RPMI8226 (cell line): ENCODE data around the gene MET.

Experiments used
- DNase-seq: peaks from one replicate; pipeline ENCODE4 v3.0.0-alpha.2; 2015

MET gene

DNA sequence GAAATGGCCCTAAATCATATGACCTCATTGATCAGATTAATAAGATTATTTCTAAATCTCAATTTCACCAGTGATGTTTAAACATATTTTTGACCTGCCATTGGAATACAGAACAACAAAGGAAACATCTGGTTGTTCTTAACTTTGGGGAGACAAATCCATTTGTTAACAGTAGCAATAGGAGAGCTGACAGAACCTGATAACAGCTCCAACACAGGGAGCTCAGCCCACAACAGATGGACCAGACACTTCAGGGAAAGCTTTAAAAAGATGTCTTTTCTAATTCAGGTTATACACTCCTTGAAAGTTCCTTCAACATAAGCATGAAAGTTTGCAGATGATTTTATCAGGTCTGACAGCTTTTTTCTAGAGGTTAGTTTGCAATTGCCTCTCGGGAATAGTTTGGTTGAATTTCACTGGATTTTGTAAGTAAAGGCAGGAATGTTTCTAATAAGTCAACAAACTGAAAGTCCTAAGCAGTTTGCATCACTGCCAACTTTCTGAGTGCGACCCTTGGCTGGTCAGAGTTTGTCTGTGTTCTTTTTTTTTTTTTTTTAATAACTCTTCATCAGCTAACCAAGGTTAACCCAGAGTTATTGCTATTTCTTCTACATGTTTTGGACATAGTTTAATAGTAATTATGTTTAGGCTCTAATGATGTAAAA, 6.5 kb upstream of the MET start:
- no peak for DNase-seq

DNA sequence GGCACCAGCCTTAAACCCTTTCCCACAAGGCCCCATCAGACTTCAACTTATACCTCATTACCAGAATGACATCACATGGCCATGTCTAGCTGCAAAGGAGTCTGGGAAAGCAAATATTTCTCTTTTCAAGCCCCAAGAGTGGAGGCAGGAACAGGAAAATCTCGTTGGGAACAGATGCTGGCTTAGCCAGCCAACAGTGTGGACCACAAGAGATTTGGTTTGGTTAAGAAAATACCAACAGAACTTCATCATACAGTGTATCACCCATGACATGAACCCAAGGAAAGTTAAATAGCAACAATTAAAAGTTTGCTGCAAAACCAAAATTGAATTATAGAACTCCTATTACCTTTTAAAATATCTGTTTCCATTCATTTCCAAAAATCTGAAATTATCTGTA, 2.2 kb upstream of the MET start:
- no peak for DNase-seq

DNA sequence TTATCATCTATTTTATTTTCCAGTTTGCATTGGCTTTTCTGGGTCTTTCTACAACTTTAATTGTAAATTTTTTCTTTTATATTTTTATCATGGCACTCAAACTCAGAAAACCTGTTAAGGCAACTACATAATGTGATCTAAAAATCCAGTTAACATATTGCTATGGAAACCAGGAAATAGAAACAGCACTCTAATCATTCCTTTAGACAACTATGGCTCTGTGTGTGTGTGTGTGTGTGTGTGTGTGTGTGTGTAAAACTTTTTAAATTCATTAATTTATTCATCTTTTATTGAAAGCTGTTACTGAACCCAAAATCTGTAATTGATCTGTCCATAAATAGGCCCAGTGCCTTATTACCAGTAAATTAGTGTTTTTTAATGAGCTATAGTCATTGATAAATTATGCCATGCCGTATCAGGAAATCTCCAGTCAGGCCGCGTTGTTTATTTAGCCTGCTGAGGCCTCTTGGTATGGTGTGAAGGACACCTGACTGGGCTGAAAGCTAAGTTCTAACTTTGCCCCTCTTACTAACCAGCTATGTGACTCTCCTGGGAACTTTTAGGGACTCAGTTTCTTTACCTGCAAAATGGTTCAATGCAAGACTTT, 1.5 kb upstream of the MET start:
- DNase-seq = no peak

DNA sequence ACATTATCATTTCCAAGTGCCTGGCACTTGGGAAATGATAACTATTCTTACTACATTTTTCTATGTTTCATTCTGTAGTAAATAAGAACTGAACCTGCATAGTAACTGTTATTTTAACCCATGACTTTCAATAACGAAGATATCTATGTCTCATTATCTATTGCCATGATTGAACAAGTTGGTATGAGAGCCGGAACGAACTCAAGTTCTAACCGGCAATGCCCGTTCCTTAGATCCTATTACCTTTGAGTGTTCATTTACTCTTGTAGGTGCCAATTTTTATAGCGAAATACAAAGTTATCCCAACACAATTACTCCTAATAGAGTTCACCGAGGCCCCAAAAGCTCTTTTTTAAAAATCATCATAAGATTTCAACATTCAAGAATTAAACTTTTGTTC, 885 bp upstream of the MET start:
- no peak for DNase-seq

DNA sequence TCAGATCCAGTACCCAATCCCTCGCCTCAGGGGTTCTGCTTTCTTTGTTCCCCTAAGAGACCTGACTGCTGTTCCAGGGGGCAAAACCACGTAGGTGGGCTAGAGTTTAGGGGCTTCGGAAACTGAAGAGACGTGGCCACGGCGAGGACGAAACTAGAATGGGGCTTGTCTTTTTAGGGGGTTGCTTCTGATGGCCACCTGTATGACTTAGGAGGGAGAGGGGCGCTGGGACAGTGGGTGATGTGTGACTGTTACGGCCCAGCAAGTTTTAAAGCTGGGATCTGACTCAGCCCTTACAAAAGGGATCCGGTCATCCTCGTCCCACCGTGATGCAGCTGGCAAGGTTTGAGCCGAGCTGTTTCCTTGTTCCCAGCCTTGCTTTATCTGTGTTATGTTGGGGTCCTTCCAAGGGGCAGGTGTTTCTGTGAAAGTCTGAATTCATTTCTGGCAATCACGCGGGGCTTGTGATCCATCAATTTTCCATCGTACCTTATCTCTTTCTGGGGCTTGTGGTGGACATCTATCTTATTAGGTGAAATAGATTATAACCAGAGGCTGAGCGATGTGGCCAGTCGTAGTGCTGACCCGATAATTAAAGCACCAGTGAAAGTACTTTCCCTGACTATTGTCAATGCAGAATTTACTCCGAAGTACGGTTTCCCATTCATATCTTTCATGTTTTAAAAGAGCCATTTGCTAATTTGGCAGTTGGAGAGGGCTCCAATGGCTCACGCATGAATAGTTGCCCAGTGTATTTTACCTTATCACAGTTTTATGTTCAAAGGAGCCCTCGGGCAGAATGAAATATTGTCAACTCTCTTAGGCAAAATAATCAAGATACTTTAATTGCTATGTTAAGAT, 830 bp downstream of the MET start:
- DNase-seq = no peak

DNA sequence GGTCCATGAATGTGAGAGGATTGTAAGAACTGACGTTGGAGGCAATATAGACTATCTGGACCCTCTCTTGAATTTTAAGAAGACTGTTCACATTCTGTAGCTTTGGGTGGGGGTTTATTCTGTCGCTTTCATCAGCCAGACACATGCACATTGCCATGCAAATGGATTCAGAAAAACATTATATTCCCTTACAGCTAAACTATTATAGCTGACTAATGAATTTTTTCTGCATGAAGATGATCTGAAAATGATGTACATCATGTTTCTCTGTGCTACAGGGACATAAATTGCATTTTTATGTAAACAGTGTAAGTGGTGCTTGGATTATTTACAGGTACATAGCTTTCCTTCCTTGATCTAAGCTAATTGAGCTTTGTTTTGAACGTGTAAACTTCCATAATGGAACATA, 1.5 kb downstream of the MET start:
- no peak for DNase-seq

DNA sequence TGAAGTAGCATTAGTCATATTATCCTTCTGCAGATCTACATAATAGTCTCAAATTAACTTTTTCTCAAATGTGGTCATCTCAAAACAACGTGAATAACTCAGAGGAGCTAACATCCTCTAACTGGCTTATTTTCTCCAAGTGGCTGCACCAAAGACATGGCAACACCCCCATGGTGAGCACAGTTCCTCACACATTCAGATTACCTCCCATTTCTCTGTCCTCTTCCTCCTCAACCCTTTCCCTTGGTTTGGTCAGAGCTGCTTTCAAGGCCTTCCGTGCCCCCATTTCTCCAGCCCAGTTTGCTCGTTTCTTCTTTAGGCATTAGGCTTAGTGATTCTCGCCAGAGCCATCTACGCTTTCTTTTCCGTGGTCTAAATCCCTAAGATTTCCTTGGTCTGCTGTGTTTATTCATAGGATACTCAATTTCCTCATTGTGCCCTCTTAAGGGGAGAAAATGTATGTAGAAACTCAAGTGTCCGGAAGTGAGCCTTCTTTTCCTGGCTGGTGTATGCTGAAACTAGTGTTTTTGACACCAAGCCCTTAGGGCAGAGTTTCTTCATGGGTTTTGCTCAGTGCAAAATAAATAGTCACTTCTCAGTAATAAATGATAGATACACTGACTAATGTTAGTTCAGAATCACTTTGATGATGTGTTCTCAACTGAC, 2.6 kb downstream of the MET start:
- DNase-seq = no peak

DNA sequence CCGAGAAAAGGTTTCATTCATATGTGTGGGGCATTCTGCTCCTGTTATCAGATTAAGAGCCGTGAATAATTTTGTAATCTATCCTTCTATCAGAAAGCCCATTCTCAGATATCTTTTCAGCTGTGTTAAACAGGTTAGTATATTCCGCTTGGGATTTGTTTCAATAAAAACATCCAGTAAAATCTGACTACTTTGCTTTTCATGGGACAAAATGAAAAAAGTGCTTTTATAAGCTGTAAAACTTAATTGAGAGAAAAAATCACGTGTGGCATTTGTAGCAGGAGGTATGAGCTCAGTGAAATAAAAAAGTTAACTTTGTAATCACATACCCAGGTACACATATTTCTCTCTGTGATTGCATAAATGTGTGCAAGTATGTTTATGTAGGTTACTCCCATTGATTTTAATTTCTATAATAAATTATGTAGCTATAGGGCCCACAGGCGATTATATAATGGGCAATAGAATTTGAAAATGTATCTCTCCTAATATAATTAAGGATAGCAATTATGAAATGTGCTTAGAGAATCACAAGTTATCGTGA, 3.9 kb downstream of the MET start:
- no peak for DNase-seq

DNA sequence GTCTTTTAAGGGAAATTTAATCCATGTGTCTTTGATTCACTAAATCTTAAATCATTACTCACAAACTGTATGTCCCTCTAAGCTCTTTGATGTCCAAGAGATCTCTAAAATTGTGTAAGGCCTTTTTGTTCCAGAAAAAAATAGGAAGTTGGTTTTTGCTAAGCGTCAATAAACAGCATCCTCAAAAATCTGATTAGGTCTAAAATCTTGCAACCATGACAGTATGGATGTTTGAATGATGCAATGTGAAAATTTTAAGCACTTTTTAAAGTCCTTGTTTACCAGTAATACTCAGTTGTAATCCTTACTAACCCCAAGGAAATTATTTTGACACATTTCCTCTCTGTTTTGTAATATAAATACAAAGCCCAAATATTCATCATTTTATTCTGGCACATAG, 6.8 kb downstream of the MET start:
- no peak for DNase-seq

DNA sequence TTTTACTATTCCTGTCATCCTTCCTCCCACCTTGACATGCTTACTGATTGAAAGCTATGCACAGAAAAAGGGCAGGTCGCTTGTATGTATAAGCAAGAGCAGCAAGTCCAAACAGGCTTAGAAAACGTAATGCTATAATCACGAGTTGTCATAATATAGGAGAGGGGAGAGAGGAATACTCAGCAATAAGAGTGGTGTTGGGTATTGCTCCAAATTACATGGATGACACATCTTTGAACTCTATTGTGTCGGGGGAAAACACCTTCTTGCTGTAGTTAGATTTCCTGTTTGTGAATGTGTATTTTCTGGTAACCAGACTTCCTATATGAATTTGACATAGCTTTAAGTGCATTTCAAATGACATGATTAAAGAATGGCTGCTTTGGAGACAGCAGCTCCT, 7.5 kb downstream of the MET start:
- DNase-seq = no peak

DNA sequence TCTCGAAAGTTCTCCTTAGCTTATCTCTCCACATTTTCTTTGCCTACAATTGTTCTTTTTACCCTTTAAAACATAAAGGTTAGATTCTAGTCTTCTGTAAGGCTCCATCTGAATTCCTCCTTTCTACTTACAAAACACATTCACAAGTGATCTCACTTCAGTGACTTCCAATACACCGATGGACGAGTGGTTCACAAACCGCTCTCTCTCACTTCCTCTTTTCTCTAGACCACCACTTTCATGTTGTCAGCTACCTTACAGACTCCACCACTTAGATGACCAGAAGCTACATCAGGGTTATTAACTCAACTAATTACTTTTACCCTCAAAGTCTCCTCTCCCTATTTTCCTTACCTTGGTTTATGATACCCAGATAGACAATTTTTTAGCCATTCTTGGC, 11.8 kb downstream of the MET start:
- DNase-seq = peak; percentile 89

DNA sequence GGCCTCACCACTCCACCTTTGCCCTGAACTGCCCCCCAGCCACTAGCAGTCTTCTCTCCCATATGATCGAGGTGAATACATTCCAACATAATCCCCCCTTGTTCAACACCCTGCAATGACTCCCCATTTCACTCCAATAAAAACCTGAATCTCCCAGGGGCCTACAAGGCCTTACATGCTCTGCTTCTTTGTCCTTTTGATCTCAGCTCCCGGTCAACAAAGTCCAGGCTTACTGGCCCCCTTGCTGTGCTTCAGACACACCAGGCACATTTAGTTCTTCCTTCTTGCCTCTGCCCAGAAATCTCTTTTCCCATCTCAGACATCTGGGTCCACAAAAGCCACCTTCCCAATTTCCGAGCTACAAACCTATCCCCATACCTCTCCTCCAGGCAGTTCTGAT, 14.0 kb downstream of the MET start:
- DNase-seq = no peak

DNA sequence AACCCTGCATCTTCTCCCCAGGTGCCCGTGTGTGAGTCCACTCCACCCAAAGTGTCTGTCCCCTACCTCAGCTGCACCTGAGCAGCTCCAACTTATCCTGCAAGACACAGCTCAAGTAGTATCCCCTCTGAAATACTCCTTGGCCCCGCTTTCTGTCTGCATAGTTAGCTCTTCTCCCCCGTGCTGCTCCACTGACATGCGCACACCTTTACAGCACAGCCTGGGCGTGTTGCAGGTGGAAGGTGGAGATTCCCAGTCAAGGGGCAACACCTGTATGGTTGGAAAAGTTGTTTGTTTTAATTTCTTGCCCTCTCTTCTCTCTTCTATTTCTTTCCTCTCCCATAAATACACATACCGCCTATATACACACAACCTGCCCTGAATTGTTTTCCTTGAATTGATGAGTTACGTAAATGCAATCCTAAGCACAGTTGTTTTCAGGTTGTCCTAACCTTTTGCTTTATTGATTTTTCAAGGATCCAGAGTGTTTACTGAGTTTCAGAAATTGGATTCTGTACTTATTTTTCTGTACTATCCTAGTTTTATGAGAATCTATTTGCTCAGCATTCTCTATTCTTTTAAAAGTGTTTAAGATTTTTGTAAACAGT, 14.9 kb downstream of the MET start:
- DNase-seq = no peak

DNA sequence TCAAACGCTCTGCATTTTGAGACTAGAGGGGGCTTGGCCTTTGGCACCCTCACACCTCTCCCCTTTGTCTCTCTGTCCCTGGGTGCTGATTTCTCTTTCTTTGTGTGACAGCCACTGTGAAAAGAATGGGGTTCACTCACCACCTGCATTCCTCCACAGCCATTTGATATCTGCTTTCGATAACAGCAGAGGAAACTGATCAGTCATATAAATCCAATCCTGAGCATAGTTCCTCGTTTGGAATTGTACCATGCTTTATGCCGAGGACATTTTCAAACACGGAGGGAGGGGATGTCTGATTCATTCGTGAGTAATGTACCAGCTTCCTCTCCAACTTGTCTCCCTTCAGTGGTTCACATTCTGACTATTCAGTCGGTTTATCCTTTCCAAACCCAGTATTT, 15.8 kb downstream of the MET start:
- DNase-seq = no peak

DNA sequence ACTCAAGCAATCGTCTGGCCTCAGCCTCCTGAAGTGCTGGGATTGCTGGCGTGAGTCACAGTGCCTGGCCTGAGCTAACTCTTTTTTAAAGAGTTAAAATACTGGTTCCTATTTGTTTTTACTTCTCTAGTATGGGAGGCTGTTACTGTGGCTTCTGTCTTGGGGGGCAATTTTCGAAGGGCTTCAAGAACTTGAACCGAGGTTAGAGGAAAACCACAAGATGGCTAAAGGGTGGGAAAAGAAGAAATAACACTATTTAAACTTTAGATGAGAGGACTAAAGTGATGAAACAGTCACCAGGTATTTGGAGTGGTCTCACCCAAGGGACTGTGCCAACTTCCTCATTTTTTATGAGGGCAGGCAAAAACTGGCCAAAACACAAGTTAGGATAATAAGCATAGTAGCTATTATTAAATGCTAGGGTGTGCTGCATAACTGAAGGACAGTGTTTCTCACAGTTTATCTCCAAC, 17.8 kb downstream of the MET start:
- peak; percentile 11 for DNase-seq

DNA sequence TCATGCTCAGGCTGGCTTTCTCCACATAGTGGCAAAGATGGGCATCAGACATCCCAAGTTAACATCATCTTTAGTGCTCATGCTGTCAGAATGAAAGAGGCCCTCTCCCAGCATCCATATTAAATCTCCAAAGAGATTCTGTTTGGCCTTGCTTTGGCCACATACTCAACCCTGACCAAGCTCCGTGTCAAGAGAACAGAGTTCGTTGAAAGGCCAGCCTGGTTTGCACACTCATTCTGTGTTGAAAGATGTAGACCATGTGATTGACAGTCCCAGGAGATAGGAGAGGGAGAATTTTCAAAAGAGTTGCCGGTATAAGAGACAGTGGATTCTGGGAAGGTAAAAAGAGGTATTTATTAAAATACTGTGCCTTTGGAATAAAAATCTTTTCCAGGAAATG, 19.7 kb downstream of the MET start:
- DNase-seq = no peak

DNA sequence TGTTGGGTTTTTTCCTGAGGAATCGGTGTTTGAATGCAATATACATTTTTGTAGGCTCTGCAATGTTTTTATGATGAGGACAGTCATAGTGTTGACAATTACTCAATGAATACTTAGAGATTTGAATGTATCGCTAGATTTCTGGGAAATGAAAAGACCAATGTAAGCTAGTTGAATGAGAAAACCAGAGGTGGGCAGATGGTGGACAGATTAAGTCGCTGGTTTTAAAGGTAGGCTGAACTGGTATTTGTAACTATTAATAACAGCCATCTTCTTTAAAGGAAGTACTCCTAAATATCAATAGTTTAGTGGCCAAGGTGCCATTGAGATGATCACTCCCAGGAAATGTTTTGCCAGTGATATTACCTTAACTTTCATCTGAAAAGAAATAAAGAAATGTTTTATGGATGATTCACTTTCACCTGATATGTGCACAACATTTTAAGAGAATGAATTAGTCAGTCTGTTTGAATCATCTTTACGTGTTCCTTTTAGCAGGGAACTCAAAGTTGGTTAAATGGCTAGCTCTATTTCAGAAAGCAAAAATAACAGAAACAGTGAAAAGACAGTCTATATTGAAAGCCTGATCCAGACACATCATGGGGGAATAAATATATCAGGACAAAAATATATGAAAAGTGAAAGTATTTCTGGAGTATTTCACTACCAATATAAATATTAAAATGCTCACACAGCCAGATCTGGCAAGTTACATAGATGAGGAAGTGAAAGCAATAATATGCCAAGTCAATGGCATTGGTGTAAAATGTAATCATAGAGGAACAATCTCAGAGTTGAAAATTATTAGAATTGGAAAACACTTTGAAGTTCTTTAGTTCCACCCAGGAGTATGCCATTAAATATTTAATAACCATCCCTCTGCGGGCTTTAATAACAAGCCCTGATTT, 20.7 kb downstream of the MET start:
- DNase-seq = peak; percentile 46

DNA sequence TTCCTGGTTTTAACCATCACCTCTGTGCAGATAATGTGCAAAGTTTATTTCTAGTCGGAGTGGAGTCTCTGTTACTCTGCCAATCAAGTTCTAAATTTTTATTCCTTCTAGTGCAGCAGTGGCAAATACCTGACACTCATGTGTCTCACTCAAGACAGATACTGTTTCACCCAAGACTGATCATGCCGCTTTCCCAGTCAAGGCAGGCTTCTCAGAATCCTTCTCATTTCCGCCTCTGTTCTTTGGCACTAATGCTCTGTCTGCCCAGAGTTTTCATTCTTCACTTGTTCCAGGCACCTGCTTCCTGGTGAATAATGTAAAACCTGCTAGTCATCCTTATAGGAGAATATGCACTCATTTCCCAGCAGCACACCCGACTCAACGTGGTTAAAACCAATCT, 24.7 kb downstream of the MET start:
- DNase-seq = no peak

DNA sequence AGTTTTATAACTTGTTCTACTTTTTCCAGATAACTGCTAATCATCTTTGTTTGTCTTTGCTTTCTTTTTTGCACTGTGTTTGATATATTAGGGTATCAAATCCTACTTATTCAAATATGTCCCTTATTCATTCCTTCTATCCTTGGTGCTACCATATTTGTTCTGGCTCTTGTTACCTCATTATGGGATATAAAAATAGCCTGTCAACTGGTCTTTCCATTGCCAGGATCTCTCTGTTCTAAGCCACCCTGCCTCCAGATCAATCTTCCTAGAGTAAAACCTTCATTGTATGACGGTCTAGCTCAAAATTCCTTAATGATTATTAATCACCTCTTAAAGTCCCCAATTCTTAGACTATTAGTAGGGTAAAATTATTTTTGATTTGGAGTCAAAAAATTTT, 25.2 kb downstream of the MET start:
- no peak for DNase-seq

DNA sequence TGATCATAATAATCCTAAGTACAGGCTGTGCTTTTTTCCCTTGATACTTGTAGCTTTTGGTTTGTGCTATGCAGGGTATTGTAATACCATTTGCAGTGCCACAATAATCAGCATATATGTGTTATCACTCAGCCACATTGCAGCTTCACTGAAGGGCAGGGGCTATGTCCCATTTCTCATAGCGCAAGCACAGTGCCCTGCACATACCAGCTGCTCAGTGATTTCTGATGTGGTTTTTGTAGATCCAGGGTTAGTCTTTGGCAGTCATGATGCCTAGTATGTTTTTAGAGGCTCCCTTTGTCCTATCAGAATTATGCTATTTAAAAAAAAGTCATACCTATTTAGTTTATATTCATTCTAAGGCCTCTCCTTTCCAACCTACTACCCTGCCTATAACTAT, 25.8 kb downstream of the MET start:
- DNase-seq = no peak

DNA sequence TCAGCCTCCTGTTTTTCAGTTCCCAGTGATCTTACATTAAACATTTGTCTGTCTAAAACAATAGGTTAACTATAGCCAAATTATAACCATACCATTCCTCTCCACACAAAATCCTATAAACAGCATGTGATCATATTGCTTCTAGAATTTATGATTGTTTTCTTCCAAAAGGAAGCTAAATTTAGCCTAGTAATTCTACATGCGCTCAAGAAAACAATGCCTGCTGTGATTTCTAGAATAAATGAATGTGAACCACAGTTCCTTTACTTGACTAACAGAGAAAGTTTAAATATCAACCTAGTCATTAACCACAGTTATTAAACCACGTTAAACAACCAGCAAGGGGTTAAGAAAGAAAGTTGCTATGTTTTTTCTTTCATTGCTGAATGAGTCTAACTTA, 26.4 kb downstream of the MET start:
- DNase-seq = no peak
